GM19193 (cell line): ENCODE data around the gene AOPEP.

Experiments
- POLR2A ChIP-seq: IDR thresholded peaks from 4 replicates; pipeline ENCODE4 v1.6.1; 2011; ENCODE audit not compliant: insufficient read depth, insufficient read length; ENCODE audit errors: extremely low read depth

AOPEP gene

DNA sequence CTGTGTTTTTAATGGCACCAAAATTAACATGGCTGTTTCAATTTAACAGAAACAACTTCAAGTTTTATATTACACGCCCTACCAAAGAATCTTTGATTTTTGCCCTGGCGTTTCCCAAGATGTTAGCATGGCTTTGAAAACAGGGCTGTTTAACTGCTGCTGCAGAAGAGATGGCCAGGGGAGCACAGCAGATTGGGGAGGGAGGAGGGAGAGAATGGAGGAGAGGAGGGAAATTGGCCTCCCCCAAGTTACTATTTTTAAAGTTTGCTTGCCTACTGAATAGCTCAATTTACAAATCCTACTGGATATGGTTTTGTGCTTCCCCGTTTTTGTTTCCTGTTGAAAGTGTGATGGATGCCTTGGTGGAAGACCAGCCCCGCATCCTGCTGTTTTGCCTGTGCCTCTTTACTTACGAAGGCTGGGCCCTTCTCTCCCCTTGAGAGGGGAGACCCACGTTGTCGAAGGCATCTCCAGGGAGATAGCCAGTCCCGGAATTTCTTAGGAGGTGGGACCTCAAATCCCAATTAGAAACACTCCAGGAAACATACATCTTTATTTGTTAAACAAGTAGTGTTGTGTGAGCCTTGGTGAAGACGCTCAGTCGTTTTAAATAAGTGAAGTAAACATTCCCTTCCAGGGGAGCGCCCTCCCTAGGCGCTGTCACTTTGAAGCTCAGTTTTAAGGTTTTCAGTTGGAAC lies 98.6 kb downstream of the AOPEP start:
- no peak for TF ChIP-seq POLR2A

DNA sequence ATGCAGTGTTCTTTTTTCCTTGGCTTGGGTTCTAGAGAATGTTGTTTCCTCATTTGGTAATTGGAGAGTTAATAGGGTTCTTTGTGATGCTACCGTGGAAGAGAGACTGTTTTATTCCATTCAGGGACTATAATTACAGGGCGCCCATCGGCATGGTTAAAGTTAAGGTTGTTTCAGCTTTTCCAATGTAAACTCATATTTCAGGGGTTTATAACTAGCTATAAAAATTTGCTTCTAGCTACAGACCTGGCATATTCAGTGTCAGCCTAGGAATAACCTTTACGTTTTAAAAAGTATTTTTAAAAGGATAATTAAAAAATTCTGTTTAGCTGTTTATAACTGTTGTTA lies 99.1 kb downstream of the AOPEP start:
- TF ChIP-seq POLR2A: no peak

DNA sequence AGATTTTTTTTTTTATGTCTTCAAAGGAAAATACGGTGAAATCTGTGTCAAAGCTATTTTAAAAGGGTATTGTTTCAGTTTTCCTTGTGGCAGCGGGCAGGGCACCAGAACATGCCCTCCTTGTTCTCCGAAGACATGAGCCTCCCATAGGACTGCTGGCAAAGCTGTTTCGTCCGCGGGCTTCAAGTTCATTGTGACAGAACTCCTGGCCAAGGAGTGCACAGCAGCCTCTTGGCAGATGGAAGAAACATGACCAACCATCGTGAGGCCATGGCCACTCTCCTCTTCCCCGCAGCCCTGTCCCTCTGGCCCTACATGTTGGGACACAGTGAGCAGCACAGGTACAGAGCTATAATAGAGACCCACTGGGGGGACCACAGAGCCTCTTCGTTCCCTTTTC lies 99.5 kb downstream of the AOPEP start:
- no peak for TF ChIP-seq POLR2A

GRCh38 chr9:94826644-94827410 lies 100.3 kb downstream of the AOPEP start:
- TF ChIP-seq POLR2A: no peak

GRCh38 chr9:94827584-94828304 lies 101.2 kb downstream of the AOPEP start:
- no peak for TF ChIP-seq POLR2A

DNA sequence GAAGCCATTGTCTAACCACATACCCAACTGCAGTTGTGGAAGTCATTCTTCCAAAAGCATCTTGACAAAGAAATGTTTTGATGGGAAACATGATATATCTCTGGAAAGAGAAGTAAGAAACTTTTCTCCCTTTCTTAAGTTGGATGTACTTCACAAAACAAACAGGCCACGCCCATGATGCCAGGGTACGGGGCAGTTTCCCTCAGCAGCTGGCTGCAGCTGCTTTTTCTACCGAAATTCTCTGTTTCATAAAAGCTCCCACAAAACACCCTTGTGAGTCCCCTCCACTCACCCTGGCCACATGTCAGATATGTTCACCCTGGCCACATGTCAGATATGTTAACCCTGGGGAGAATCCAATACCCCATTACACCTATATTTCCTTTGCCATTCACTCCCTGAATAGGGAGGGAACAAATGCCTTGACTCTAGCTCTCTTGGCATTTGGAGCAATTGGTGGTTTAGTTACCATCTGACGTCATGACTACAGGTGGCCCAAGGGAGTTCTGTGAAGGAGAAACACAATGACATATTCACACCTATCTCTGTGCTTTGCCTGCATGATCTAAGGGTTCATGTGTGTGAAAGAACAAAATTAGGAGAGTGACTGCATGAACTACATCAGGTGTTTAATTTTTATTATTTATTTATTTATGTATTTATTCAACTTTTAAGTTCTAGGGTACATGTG lies 103.0 kb downstream of the AOPEP start:
- TF ChIP-seq POLR2A: no peak

GRCh38 chr9:94833802-94834201 lies 107.3 kb downstream of the AOPEP start:
- no peak for TF ChIP-seq POLR2A

DNA sequence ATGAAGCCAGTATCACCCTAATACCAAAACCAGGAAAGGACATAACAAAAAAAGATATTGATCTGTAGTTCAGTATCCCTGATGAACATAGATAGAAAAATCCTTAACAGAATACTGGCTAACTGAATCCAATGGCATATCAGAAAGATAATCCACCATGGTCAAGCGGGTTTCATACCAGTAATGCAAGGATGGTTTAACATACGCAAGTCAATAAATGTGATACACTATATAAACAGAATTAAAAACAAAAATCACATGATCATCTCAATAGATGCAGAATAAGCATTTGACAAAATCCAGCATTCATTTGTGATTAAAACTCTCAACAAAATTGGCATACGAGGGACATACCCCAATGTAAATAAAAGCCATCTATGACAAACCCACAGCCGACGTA lies 110.9 kb downstream of the AOPEP start:
- TF ChIP-seq POLR2A: no peak

GRCh38 chr9:94839398-94839797 lies 112.9 kb downstream of the AOPEP start:
- no peak for TF ChIP-seq POLR2A

DNA sequence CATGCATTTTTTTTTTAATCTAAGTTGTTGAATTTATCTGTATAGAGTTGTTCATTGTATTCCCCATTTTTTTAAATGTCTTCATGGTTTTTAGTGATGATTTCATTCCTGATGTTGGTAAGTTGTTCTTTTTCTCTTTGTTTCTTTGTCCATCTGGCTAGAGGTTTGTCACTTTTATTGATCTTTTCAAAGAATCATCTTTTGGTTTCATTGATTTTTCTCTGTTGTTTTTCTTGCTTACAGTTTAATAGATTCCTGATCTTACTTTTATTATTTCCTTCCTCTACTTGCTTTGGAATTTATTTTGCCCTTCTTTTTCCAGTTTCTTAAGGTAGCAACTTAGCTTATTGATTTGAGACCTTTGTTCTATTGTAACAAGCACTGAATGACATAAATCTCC lies 114.2 kb downstream of the AOPEP start:
- TF ChIP-seq POLR2A: no peak

GRCh38 chr9:94843134-94843533 lies 116.6 kb downstream of the AOPEP start:
- TF ChIP-seq POLR2A: no peak

- TF ChIP-seq POLR2A: no peak
These were observed 120.2 kb downstream of the AOPEP start for GRCh38 chr9:94846739-94847138.

- no peak for TF ChIP-seq POLR2A
These were observed 121.0 kb downstream of the AOPEP start for GRCh38 chr9:94847486-94847885.

- TF ChIP-seq POLR2A: no peak
These were observed 124.3 kb downstream of the AOPEP start for GRCh38 chr9:94850540-94851434.

GRCh38 chr9:94851467-94851866 lies 125.0 kb downstream of the AOPEP start:
- TF ChIP-seq POLR2A: no peak

DNA sequence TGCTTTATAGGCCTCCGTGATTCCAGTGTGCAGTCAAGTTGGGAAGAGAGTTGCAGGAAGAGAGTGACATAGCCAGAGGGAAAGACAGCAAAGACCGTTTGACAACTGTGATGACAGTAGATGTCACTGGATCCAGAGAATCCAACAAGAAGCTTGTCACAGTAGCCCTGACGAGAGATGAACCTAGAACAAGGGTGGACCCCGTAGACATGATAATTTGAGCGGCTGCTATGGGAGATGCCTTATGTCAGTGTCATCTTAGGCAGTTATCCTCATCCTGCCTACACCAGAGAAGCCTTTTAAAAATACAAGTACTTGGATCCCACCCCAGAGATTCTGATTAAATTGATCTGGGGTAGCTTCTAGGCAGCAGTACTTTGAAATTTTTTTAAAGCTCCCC lies 125.4 kb downstream of the AOPEP start:
- no peak for TF ChIP-seq POLR2A
